ENCODE results near the gene TOX2. TPM values are rescaled to one million over a fixed set of nuclear protein-coding genes. Genes with fewer than 3 reads are reported as not detected.

TOX2 gene
- total RNA-seq, 2 experiments from 2014 or later = 0.23 TPM; not detected in 1

GRCh38 chr20:43973671-43974450 lies 59.2 kb downstream of the TOX2 start:
- Histone ChIP-seq H3K9me3 (ENCODE audit: low read length) (no peaks in the 10 kb centered on the region), H3K4me1 (ENCODE audit: insufficient read depth, low read length, poor library complexity, severe bottlenecking) (no peaks in the 10 kb centered on the region), H3K27ac (ENCODE audit: low read depth, low read length, poor library complexity, severe bottlenecking) (no peak overlapping the region), H3K9me2 (ENCODE audit: insufficient read depth, low read length) (no peaks in the 10 kb centered on the region), H4K20me1 (ENCODE audit: insufficient read depth, low read length) (no peaks in the 10 kb centered on the region), H3K36me3 (ENCODE audit: insufficient read depth, low read length) (no peaks in the 10 kb centered on the region), H2AFZ (ENCODE audit: low read length) (no peak overlapping the region), H3K79me2 (ENCODE audit: insufficient read depth, low read depth, low read length) (no peaks in the 10 kb centered on the region), H3K4me2 (ENCODE audit: low read length) (no peak overlapping the region), H3K4me3 (ENCODE audit: low read depth, low read length, poor library complexity, severe bottlenecking) (no peak overlapping the region)
- intact Hi-C loops (cut with micrococcal nuclease; ENCODE audit: unreplicated experiment) = no loop called here
- no TSS peak for BruUV-seq (replicated peaks)
- POLR2A ChIA-PET = no interaction called here
- DNase-seq (ENCODE audit: low spot score) = no peak
- CTCF ChIA-PET (ENCODE audit: unreplicated experiment) = no interaction called here
- TF ChIP-seq EZH2phosphoT487 (IDR thresholded peaks at IDR 0.05; ENCODE audit: borderline replicate concordance, low read depth, low read length) = no peak
- TF ChIP-seq CTCF (conservative IDR thresholded peaks at IDR 0.05; ENCODE audit: low read length) = no peak

- Histone ChIP-seq H2AFZ (ENCODE audit: low read length) (no peak overlapping the region), H3K36me3 (ENCODE audit: insufficient read depth, low read length) (no peaks in the 10 kb centered on the region), H3K4me2 (ENCODE audit: low read length) (no peak overlapping the region), H3K27ac (ENCODE audit: low read depth, low read length, poor library complexity, severe bottlenecking) (no peak overlapping the region), H3K4me1 (ENCODE audit: insufficient read depth, low read length, poor library complexity, severe bottlenecking) (no peaks in the 10 kb centered on the region), H3K9me2 (ENCODE audit: insufficient read depth, low read length) (no peaks in the 10 kb centered on the region), H3K4me3 (ENCODE audit: low read depth, low read length, poor library complexity, severe bottlenecking) (no peak overlapping the region), H4K20me1 (ENCODE audit: insufficient read depth, low read length) (no peaks in the 10 kb centered on the region), H3K79me2 (ENCODE audit: insufficient read depth, low read depth, low read length) (no peaks in the 10 kb centered on the region), H3K9me3 (ENCODE audit: low read length) (no peaks in the 10 kb centered on the region)
- no TSS peak for BruUV-seq (replicated peaks)
- POLR2A ChIA-PET = no interaction called here
- no peak for TF ChIP-seq EZH2phosphoT487 (IDR thresholded peaks at IDR 0.05; ENCODE audit: borderline replicate concordance, low read depth, low read length)
- TF ChIP-seq CTCF (conservative IDR thresholded peaks at IDR 0.05; ENCODE audit: low read length) = no peak
- CTCF ChIA-PET (ENCODE audit: unreplicated experiment) = no interaction called here
- intact Hi-C loops (cut with micrococcal nuclease; ENCODE audit: unreplicated experiment) = no loop called here
- DNase-seq (ENCODE audit: low spot score) = no peak
These were observed 60.0 kb downstream of the TOX2 start for GRCh38 chr20:43974695-43975094.

- no peak for DNase-seq (ENCODE audit: low spot score)
- no peak overlapping the region for H3K4me3 ChIP-seq (ENCODE audit: low read depth, low read length, poor library complexity, severe bottlenecking)
- no TSS peak for BruUV-seq (replicated peaks)
- H3K9me3 ChIP-seq (ENCODE audit: low read length) = no peaks in the 10 kb centered on the region
- no peaks in the 10 kb centered on the region for H3K36me3 ChIP-seq (ENCODE audit: insufficient read depth, low read length)
- no peaks in the 10 kb centered on the region for H3K4me1 ChIP-seq (ENCODE audit: insufficient read depth, low read length, poor library complexity, severe bottlenecking)
- H3K9me2 ChIP-seq (ENCODE audit: insufficient read depth, low read length) = no peaks in the 10 kb centered on the region
- intact Hi-C loops (cut with micrococcal nuclease; ENCODE audit: unreplicated experiment) = no loop called here
- H4K20me1 ChIP-seq (ENCODE audit: insufficient read depth, low read length) = no peaks in the 10 kb centered on the region
- POLR2A ChIA-PET = no interaction called here
- TF ChIP-seq CTCF (conservative IDR thresholded peaks at IDR 0.05; ENCODE audit: low read length) = no peak
- no peak for TF ChIP-seq EZH2phosphoT487 (IDR thresholded peaks at IDR 0.05; ENCODE audit: borderline replicate concordance, low read depth, low read length)
- no peaks in the 10 kb centered on the region for H3K79me2 ChIP-seq (ENCODE audit: insufficient read depth, low read depth, low read length)
- CTCF ChIA-PET (ENCODE audit: unreplicated experiment) = no interaction called here
- H3K27ac ChIP-seq (ENCODE audit: low read depth, low read length, poor library complexity, severe bottlenecking) = no peak overlapping the region
- no peak overlapping the region for H2AFZ ChIP-seq (ENCODE audit: low read length)
- no peak overlapping the region for H3K4me2 ChIP-seq (ENCODE audit: low read length)
These were observed 60.6 kb downstream of the TOX2 start for GRCh38 chr20:43975096-43975768.
